Activated CD8-positive, alpha-beta memory T cell treated with anti-CD3 and anti-CD28 coated beads, Interleukin-2, amount 50 U/mL, for 24 hours (primary cell): Measurements from ENCODE around the gene KCTD12.
"Not testable (repeated sequence)": the region's sequence is repeated elsewhere in the genome, so short reads cannot be mapped to it uniquely, and the experiment has no call there.

Experiments used
- DNase-seq: peaks from one replicate; pipeline ENCODE4 v3.0.0-alpha.2; 2020; ENCODE audit errors: extremely low read depth

The KCTD12 gene

DNA sequence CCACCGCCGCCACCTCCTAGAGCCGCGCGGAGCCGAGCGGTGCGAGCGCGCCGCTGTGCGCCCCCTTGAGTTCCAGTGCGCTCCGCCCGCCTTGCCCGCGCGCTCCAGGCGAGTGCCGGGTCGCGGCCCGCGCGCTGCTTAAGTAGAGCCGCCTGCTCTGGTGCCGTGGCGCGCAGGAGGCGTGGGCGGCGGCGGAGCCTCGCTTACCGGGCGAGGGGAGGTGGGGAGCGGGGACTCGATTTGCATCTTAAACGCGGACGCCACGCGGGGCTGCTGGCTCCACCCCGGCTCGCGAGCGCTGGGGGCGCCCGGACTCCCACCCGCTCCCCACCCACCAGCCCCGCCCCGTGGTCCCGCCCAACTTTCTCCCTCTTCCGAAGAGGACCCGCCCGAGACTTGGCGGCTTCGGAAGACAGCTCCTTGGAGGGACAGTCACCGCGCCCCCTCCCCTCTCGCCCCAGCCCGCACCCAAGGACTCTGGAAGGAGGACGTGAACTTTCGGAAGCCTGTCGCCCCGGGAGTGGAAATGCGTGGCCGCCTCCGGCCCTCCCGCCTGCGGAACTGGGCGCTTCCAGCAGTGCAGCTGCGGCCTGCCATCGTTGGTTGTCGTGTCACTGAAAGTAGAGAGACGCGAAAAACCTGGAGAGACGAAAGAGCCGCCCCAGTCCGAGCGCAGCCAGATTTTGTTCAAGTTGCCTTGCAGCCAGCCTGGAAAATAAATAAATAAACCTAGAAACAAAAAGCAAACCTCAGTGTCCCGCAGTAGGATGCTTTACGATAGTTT lies at the start of gene KCTD12:
Gene KCTD12 (minus strand): TSS at position 114 of the 784 bp plus-strand sequence. CDS start 257 bp downstream, outside the sequence.
- DNase-seq: peak; percentile 35

DNA sequence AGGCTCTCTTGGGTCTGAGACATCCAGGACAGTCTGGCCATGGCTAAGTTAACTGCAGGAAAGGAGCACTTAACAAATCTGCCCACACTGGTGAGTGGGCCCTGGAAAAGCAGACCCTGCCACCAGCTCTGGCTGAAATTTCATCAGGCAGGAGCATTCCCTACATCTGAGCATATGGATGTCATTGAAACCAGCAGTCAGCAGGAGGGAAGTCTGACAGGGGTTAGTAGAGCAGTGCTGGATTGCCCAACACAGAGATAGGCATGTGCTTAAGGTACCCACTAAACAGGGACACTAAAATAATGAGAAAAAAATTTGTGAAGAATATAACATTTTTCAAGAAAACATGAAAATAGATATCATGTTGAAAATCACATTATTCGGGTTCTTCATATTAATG lies 48.5 kb upstream of the KCTD12 start:
- DNase-seq: no peak

DNA sequence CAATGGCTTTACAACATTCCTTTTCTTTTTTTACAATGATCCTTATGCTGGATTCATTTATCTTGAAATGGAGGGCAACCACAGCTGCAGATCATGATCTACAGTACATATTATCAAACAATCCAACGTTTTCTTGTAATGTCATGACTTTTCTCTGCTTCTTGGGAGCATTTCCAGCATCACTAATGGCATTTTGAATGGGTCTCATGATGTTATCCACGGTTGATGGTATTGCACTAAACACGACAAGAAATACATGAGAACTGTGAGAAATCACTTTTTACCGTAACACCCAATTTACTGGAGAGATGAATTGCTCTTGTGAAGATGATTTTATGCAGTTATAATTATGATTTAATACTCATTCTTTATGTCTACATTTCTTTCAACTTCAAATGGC lies 45.9 kb upstream of the KCTD12 start:
- DNase-seq: no peak

DNA sequence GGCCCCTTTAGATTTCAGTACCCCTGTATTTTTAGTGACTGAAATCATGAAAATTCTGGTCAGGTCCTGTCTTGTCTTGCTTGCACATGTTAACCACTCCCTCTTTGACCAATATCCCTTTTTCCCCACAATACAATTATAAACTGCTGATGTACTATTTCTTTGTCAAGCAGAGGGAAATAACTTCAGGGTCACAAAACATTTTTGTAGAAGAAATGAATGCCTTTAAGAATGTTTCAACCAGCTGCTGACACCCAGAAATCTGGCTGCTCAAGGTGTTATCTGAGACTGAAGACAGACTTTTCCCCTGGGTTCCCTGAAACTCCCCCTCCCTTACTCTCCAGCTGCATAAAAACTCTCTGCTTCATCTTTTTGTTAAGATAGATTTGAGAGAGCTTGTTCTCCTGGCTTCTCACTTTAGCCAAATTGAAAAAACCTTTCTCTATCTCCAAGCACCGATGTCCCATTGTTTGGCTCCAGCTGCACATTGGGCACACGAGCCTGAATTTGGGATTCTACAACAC lies 43.7 kb upstream of the KCTD12 start:
- no peak for DNase-seq

DNA sequence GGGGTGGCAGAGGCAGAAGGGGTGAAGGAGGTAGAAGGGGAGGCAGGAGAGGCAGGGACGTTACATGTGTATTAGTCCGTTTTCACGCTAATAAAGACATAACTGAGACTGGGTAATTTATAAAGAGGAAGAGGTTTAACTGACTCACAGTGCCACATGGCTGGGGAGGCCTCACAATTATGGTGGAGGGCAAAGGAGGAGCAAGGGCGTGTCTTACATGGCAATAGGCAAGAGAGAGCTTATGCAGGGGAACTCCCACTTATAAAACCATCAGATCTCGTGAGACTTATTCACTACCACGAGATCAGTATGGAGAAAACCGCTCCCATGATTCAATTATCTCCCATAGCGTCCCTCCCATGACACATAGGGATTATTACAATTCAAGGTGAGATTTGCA lies 43.1 kb upstream of the KCTD12 start:
- DNase-seq: no peak

DNA sequence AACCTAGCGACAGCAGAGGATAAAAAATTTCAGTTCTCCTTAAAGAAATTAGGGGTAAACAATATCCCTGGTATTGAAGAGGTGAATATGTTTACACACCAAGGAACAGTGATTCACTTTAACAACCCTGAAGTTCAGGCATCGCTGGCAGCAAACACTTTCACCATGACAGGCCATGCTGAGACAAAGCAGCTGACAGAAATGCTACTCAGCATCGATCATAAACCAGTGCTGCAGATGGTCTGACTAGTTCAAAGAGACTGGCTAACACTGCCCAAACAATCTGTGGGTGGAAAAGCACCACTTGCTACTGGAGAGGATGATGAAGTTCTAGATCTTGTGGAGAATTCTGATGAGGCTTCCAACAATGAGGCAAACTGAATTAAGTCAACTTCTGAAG lies 42.3 kb upstream of the KCTD12 start:
- DNase-seq: no peak

DNA sequence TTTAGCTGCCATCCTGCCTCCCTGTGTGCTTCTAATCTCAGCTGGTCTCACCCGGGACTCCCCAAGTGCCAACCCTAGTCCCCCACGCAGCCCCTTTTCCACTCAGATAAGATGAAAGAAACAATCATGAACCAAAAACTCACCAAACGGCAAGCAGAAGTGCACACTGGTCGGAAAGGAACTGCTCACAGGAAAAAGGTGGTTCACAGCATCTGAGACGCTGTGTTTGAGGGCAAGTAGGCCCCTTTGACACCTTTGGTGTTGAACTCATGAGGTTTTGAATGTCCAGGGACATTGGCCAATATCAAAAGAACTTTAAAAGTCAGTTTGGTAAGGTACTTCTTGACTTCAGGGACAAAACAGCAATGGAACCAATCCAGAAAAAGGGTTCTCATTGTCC lies 41.8 kb upstream of the KCTD12 start:
- DNase-seq: no peak

DNA sequence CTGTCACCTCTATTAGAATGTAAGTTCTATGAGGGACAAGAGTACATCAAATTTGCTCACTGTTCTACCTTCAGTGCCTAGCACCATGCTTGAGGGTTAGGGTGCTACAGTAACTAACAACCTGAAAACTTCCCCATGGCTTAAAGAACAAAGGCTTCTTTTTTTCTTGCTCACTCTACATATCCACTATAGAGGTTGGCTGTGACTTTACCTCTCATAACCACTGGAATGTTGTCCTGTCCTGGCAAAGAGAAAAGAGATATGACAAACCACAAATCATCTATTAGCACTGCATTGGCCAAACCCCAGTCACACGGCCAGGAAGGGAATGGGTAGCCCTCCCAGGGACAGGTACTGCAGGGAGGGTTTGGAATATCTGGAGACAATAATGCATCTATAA lies 38.9 kb upstream of the KCTD12 start:
- no peak for DNase-seq

DNA sequence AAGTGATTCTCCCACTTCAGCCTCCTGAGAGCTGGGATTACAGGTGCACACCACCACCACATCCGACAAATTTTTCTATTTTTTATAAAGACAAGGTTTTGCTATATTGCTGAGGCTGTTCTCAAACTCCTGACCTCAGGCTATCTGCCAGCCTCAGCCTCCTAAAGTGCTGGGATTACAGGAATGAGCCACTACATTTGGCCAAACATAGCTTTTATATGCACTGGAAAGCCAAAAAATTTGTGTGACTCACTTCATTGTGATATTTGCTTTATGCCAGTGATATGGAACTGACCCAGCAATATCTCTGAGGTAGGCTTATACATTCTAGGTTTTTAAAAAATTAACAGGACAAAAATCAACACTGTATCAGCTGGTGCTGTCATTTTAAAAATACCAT lies 35.3 kb upstream of the KCTD12 start:
- DNase-seq: no peak

DNA sequence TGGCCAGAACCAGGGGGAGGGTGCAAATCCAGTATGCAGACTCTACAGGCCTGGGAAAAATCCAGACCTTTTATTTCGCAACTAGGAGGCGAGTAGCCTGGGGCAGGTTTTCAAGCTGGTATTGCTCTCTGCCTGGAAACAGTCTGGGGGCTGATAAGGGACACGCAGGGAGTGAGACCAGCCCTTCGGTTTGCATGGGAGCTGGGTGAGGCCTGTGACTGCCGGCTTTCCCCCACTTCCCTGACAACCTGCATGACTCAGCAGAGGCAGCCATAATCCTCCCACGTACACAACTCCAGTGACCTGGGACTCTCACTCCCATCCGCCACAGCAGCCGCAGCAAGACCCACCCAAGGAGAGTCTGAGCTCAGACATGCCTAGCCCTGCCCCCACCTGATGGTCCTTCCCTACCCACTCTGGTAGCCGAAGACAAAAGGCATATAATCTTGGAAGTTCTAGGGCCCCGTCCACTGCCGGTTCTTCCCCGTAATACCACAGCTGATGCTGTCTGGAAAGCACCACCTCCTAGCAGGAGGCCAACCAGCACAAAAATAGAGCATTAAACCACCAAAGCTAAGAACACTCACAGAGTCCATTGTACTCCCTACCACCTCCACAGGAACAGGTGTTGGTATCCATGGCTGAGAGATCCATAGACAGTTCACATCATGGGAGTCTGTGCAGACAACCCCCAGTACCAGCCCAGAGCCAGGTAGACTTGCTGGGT lies 31.7 kb upstream of the KCTD12 start:
- not testable (repeated sequence) for DNase-seq

DNA sequence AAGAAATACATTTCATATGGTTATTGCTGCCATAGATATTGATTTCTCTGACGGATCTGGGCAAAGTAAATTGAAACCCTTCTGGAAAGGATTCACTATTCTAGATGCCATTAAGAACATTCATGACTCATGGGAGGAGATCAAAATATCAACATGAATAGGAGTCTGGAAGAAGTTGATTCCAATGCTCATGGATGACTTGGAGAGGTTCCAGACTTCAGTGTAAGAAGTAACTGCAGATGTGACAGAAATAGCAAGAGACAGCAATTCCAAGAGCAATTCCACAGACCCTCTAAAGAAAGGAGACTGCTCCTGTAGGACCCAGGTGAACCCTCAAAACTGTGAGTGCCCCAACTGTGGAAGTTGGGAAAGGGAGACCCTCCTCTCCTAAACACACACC lies 30.9 kb upstream of the KCTD12 start:
- DNase-seq: no peak

DNA sequence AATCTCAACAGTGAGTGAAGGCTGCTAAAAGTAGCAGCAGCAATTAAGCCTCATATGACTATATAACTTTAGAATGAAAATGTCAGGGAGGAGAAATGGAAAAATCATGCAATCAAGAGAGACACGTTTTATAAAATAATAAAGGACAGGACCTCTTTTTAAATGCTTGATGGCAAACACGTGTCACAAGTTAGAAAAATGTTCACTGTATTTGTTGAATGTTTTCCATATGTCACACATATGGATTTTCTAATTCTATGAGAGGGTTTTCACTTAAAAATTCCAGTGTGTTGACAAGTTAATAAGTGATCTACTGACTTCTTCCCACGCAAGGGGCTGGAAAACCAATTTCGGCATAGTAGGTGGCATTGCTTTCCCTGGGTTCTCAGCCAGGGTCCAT lies 27.7 kb upstream of the KCTD12 start:
- no peak for DNase-seq

DNA sequence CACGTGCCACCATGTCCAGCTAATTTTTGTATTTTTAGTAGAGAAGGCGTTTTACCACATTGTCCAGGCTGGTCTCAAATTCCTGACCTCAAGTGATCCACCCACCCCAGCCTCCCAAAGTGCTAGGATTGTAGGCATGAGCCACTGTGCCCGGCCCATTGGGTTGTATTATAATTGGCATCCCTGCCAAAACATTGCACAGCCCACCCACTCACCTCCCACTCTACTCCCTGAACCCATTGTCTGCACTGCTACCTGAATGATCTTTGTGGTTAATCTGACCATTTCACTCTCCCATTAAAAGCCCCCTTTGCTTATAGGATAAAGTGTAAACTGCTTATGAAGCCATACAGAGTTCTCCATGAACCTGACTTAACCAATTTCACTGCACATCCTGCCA lies 26.3 kb upstream of the KCTD12 start:
- DNase-seq: no peak

DNA sequence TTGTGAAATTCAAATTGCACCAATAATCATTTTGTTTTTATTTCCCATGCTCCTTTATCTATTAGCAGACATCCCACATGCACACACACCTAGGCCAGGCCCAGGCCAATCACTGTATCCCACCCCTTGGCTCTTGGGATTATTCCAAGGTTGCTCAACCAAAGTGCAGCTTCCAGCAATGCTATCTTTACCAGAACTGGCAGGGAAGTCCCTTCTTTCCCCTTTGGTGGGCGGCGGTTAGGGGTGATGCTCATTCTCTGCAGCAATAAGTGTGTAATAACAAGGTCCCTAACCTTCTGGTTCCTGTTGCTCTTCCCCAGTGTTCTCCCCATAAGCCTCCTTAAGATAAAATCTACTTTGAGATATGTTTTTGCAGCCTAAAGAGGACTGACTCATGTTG lies 18.3 kb upstream of the KCTD12 start:
- no peak for DNase-seq

DNA sequence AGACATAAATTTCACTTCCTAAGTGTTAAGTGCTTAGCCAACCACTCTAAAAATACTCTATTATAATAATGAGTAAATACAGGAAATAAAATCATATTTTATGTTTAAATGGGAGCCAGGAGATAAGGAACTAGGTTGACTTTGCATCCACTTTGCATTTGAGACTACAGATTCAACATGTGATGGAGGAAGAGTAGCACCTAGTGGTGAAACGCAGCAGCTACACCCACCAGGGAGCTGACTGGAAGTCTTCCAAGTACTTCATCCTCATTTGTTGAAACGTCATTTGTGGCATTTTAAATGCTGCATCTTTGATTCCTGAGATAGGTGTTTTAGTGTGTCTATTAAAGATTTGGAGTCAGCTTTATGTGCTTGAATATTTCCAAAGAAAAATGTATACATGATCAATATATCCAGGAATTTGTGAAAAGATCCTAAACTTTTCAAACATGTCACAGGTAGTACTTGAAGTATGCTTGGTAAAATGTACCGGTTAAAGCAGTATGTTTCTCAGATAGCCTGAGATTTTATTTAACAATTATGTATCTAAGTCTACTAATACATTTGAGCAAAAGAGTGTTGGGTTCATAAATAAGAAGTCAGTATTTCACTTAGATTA lies 17.4 kb upstream of the KCTD12 start:
- no peak for DNase-seq

DNA sequence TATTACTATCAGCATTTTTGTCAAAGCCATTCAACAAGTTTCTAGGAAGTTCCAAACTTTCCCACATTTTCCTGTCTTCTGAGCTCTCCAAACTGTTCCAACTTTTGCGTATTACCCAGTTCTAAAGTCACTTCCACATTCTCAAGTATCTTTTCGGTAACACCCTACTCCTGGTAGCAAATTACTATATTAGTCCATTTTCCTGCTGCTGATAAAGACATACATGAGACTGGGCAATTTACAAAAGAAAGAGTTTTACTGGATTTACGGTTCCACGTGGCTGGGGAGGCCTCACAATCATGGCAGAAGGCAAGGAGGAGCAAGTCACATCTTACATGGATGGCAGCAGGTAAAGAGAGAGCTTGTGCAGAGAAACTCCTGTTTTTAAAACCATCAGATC lies 12.9 kb upstream of the KCTD12 start:
- DNase-seq: not testable (repeated sequence)

DNA sequence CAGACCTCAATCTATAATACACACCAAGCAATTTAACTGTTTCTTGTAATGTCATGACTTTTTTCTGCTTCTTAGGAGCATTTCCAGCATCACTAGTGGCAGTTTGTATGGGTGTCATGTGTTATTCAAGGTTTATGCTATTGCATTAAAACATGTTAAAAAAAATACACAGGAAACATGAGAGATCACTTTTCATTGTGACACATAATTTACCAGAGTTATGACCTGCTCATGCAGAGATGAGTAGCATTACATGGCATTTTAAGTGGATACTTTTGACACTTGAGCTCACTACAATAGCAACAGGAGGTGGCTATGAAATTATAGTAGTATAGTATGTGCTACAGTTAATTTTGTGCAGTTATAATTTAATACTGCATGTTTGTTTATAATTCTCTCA lies 11.0 kb upstream of the KCTD12 start:
- DNase-seq: not testable (repeated sequence)

DNA sequence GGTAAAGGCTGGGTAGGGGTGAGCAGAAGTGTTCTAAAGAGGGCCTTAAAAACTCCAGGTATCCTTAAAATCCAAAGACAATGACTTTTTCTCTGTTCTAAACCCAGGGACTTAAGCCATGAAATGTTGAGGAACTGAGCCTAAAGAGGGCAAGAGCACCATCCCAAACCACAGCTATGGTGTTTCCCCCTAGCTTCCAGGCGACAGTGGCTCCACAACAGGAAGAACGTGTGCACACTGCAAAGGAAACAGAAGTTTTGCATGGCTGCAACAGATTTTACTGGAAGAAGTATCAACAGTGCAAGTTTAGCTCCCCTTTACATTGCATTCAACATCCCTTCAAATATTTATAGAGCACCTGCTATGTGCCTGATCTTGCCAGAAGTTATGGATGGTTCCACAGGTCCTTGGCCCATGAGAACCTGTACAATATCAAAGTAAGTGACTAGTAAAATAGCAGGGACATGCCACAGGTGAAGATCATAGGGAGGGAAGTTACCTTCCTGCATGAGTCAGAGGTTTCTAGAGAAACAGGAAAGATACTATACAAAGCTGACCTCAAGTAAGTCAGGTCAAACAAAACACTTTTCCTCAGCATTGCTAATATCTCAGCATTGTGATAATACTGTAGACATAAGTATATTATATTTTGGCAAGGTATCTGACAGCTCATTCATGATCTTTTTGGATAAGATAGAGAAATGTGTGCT lies 8.4 kb upstream of the KCTD12 start:
- DNase-seq: no peak

DNA sequence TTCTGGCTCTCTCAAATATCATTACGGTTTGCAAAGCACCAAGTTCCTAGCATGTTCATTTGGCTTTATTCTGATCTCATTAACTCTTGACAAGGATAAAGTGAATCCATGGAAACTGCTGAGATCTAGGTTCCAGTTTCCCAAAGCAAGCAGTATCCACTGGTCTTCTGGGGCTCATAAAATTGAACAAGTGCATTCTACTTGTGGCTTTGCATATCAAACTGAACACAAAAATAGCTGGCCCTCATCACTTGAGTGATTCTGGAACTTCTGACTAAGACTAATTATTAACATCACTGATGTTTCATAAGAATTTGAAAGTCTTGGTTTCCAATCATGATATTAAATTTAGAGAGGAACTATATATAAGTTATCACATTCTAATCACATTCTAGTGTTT lies 6.3 kb upstream of the KCTD12 start:
- DNase-seq: no peak

DNA sequence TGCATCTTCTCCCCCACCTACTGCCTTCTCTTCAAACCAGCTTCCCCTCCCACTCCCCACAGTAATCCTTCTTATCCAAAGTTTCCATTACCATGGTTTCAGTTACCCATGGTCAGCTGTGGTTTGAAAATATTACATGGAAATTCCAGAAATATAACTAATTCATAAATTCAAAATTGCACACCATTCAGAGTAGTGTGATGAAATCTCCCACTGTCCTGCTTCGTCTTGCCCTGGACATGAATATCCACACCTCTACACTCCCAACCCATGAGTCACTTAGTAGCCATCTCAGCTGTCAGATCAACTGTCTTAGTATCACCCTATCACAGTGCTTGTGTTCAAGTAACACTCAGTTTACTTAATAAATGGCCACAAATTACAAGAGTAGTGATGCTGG lies 3.8 kb upstream of the KCTD12 start:
- DNase-seq: no peak

DNA sequence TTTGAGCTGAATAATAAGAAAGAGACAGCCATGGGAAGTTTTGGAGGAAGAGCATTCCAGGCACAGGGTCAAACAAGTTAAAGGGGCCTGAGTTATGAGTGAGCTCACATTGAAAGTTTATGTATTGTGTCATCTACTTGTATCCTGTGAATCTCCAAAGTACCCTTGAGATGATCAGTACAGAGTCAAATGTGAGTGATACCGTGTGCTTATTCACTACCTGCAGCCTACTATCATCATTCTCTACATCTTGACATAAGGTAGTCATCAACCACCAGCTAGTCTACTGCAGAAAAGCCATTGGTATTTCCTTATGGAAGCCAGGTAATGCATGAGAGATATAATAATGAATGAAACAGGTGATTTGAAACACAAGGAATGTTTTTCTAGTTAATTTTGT lies 3.0 kb upstream of the KCTD12 start:
- DNase-seq: no peak

DNA sequence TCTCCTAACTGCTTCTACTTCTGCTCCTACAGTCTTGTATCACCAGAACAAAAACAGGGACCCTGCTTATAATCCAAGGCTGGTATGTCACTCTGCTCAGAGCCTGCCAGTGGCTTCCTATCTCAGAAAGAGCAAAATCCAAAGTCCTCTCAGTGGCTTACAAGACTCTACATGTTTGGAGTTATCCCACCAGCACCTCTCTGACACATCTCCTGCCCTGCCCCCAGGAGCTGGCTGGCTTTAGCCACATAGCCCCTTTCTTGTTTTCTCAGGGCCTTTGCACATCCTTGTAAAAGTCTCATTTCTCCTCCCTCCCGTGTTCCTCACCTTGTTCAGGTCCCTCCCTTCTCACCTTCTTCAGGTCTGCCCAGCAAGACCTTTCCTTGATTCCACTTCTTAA lies 2.2 kb upstream of the KCTD12 start:
- no peak for DNase-seq
